Stomach (tissue), 9 donors: Measurements from ENCODE around the gene SETD9. TPM values are rescaled to one million over a fixed set of nuclear protein-coding genes. Genes with fewer than 3 reads are reported as not detected.

Source experiments
- DNase-seq, 2 donors: peaks; one replicate each; pipeline versions ENCODE4 v3.0.0 to v3.0.0-alpha.2; 2013 to 2019
- H3K27ac ChIP-seq, 5 donors: fragments of 200-600 bp in 4 of 5; sonication (generic) in 4 of 5; one replicate each; pipeline ENCODE4 v1.5.1; 2013 to 2019; ENCODE audit warnings: mild to moderate bottlenecking in 1 of 5, moderate library complexity in 1 of 5
- H3K27me3 ChIP-seq, 3 donors: fragments of 200-600 bp; sonication (generic); one replicate each; pipeline ENCODE4 v1.5.1; 2017 to 2019; ENCODE audit warnings: mixed run types in 1 of 3
- H3K36me3 ChIP-seq, 4 donors: fragments of 200-600 bp; sonication (generic); 1 replicate in 3 of 4; 2 replicates in 1 of 4; pipeline ENCODE4 v1.5.1; 2016 to 2019
- H3K4me1 ChIP-seq, 4 donors: fragments of 200-600 bp; sonication (generic); one replicate each; pipeline ENCODE4 v1.5.1; 2016 to 2019
- H3K4me3 ChIP-seq, 4 donors: fragments of 200-600 bp; sonication (generic) in 3 of 4; one replicate each; pipeline ENCODE4 v1.5.1; 2016 to 2019; ENCODE audit warnings: mild to moderate bottlenecking in 1 of 4
- H3K9me3 ChIP-seq, 4 donors: fragments of 200-600 bp; sonication (generic); one replicate each; pipeline ENCODE4 v1.5.1; 2016 to 2019
- EP300 ChIP-seq: sonication (generic); formaldehyde crosslinking; IDR thresholded peaks from one replicate; pipeline ENCODE4 v1.6.1; 2017; ENCODE audit warnings: antibody characterized with exemption
- POLR2A ChIP-seq, 4 donors: fragments of 450-650 bp; IDR thresholded peaks; one replicate each; pipeline ENCODE4 v1.6.1; 2016; ENCODE audit warnings: antibody characterized with exemption in 4 of 4, control low read depth in 2 of 4, mild to moderate bottlenecking in 1 of 4, moderate library complexity in 1 of 4
- POLR2AphosphoS5 ChIP-seq, 3 donors: sonication (generic); formaldehyde crosslinking; IDR thresholded peaks; one replicate each; pipeline ENCODE4 v1.6.1; 2016; ENCODE audit warnings: antibody characterized with exemption in 3 of 3
- WGBS, 5 donors: extraction: QIAGEN DNeasy Blood & Tissue Kit in 3 of 5; methylation state at CpG; one replicate each; pipeline versions ENCODE4 v1.1.5 to v1.1.7; 2013 to 2018; 5-methylcytosine and 5-hydroxymethylcytosine counted together
- intact Hi-C: fragments of 100-400 bp; cut with DNase I; formaldehyde crosslinking; loops from one replicate; pipeline ENCODE4 v1.15.1; 2023; ENCODE audit warnings: low total_unique reads
- polyA plus RNA-seq, 3 donors: library from polyadenylated mRNA; stranded (reverse); fragments of 200-250 nt; gene quantifications; one replicate each; pipeline ENCODE4 v1.2.3, GENCODE V29; 2013
- total RNA-seq, 5 donors: library from RNA; depleted of rRNA; stranded (reverse); fragments of >200 nt; gene quantifications; one replicate each; pipeline versions ENCODE4 v1.1.0 to v1.2.3, GENCODE V29; 2014 to 2016
- TF ChIP-seq, protein P1 (sequence below), 7 experiments: fragments of 450-650 bp in 4 of 7; fragments of 200-600 bp in 3 of 7; sonication (generic) in 3 of 7; IDR thresholded peaks; one replicate each; pipeline ENCODE4 v1.5.1; 2016 to 2019; ENCODE audit warnings: antibody characterized with exemption in 7 of 7, control low read depth in 2 of 7, mild to moderate bottlenecking in 1 of 7
- donor health status: healthy with polysubstance abuse.
- donor health status: Bipolar disorder and iron deficiency.
- donor health status: healthy.

Gene SETD9
- total and polyA plus RNA-seq, 8 donors: 1.0 to 46.7 (median 9.4) TPM; not detected in 1

GRCh38 chr5:56938858-56939257, 29.5 kb downstream of the SETD9 start:
- Histone ChIP-seq H3K4me1 (no peaks in the 10 kb centered on the region), H3K36me3 (peaks cover 57 to 100% (median 99%) of the 10 kb centered on the region in 4 donors), H3K9me3 (no peaks in the 10 kb centered on the region), H3K4me3 (no peak overlapping the region), H3K27me3 (no peaks in the 10 kb centered on the region), H3K27ac (no peak overlapping the region)
- no peak for DNase-seq
- WGBS, 5 donors: 67 to 86% (median 83%) methylated on average over 1 of the region's 1 CpG
- intact Hi-C loops: no loop called here
- TF ChIP-seq POLR2AphosphoS5 (IDR thresholded peaks at IDR 0.05) (no peak), POLR2A (IDR thresholded peaks at IDR 0.05) (no peak), EP300 (no peak)
- TF ChIP-seq, protein P1, sequence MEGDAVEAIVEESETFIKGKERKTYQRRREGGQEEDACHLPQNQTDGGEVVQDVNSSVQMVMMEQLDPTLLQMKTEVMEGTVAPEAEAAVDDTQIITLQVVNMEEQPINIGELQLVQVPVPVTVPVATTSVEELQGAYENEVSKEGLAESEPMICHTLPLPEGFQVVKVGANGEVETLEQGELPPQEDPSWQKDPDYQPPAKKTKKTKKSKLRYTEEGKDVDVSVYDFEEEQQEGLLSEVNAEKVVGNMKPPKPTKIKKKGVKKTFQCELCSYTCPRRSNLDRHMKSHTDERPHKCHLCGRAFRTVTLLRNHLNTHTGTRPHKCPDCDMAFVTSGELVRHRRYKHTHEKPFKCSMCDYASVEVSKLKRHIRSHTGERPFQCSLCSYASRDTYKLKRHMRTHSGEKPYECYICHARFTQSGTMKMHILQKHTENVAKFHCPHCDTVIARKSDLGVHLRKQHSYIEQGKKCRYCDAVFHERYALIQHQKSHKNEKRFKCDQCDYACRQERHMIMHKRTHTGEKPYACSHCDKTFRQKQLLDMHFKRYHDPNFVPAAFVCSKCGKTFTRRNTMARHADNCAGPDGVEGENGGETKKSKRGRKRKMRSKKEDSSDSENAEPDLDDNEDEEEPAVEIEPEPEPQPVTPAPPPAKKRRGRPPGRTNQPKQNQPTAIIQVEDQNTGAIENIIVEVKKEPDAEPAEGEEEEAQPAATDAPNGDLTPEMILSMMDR (IDR thresholded peaks at IDR 0.05): no peak

DNA sequence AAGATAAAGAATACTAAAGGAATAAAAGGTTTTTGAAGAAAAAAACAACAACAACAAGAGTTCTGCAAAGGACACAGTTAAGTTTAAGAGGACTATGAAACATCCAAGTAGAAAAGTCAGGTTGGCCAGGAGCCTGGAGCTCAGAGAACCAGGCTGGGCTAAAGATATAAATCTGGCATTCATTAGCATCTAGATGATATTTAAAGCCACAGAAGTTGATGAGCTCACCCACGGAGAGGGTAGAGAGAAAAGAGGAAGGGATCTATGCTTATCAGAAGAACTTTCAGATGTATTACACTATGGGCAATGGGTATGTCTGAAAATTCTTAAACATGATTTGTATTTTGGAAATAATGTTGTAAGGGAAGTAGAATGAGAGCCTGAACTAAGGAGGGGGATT, 32.6 kb downstream of the SETD9 start:
- TF ChIP-seq POLR2AphosphoS5 (IDR thresholded peaks at IDR 0.05): no peak
- no peaks in the 10 kb centered on the region for H3K27me3 ChIP-seq
- intact Hi-C loops: no loop called here
- DNase-seq: no peak
- H3K36me3 ChIP-seq: peaks cover 42 to 100% (median 97%) of the 10 kb centered on the region in 4 donors
- 47 to 73% (median 67%) methylated on average over 1 of the region's 1 CpG for WGBS, 5 donors
- no peak overlapping the region for H3K27ac ChIP-seq
- no peak overlapping the region for H3K4me3 ChIP-seq
- H3K9me3 ChIP-seq: no peaks in the 10 kb centered on the region
- no peaks in the 10 kb centered on the region for H3K4me1 ChIP-seq

GRCh38 chr5:56947052-56947451, 37.7 kb downstream of the SETD9 start:
- Histone ChIP-seq H3K4me1 (peaks cover 0 to 29% (median 19%) of the 10 kb centered on the region in 4 donors), H3K4me3 (no peak overlapping the region), H3K27me3 (no peaks in the 10 kb centered on the region), H3K27ac (no peak overlapping the region), H3K9me3 (no peaks in the 10 kb centered on the region), H3K36me3 (peaks cover 8 to 61% (median 56%) of the 10 kb centered on the region in 4 donors)
- no peak for DNase-seq
- intact Hi-C loops: loop anchor here (5.0 kb wide), 1 partner anchor 270 kb away; no protein-coding TSS in a partner anchor
- TF ChIP-seq POLR2AphosphoS5 (IDR thresholded peaks at IDR 0.05): no peak
- TF ChIP-seq, protein P1 (IDR thresholded peaks at IDR 0.05): no peak
- no peak for TF ChIP-seq EP300
- TF ChIP-seq POLR2A (IDR thresholded peaks at IDR 0.05): no peak

DNA sequence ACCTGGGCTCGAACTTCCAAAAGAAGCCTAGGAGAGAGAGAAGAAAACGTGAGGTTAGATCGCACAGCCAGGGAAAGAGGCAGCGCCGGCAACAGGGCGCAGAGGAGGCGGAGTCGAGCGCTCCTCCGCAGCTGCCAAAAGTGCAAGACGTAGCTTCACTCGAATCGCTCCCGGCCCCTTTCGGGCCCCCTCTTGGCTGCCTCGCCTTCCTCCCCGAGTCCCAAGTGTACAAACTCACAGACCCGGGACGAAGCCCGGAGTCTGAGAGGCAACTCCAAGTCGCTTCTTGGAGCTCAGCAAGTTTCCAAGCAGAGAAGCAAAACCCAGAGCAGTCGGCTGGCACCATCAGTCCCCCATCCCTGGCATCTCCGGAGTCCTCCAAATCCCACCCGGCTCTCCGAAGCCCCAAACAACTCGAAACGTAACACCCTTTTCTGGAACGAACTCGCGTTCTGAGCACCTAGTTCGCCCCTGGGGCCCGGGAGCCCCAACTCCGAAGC, 41.3 kb downstream of the SETD9 start:
- WGBS, 5 donors: 0 to 1% (median 0%) methylated on average over 30 to 33 of the region's 33 CpGs
- intact Hi-C loops: loop anchor here (10.0 kb wide), 1 partner anchor 46 kb away; the partner anchor contains the start of gene SETD9

More for the DNA sequence above, 41.3 kb downstream of the SETD9 start:
- DNase-seq: peak; percentile 66 to 93
- TF ChIP-seq POLR2AphosphoS5 (IDR thresholded peaks at IDR 0.05): no peak
- TF ChIP-seq, protein P1 (IDR thresholded peaks at IDR 0.05): no peak
- no peak for TF ChIP-seq POLR2A (IDR thresholded peaks at IDR 0.05)
- no peak for TF ChIP-seq EP300
- peaks cover 0 to 9% (median 0%) of the 10 kb centered on the region in 3 donors for H3K27me3 ChIP-seq
- H3K27ac ChIP-seq: peak overlapping the region; percentile 79 to 95 (median 93)
- peaks cover 0 to 24% (median 21%) of the 10 kb centered on the region in 4 donors for H3K36me3 ChIP-seq
- peak overlapping the region; percentile 91 to 100 (median 96) for H3K4me3 ChIP-seq
- no peaks in the 10 kb centered on the region for H3K9me3 ChIP-seq
- peaks cover 0 to 35% (median 23%) of the 10 kb centered on the region in 4 donors for H3K4me1 ChIP-seq
